ENCODE measurements around the gene IL25.

DNA sequence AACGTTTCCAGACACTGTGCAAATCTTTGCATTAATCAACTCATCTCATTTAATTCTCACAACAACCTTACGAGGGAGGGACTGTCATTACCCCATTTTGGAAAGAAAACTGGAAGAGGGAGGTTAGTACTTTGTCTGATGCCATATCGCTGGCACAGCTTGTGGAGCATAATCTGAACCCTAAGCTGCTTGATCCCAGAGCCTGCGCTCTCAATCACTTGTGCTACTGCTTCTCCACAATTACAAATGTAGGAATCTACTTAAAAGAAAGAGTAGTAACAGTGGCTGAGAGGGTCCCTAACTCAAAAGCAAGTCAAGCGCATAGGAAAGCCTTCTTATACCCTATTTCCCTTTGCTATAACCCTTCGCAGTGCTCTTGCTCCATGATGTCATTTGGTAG lies 10.8 kb upstream of the IL25 start:
- TF ChIP-seq, protein P1, sequence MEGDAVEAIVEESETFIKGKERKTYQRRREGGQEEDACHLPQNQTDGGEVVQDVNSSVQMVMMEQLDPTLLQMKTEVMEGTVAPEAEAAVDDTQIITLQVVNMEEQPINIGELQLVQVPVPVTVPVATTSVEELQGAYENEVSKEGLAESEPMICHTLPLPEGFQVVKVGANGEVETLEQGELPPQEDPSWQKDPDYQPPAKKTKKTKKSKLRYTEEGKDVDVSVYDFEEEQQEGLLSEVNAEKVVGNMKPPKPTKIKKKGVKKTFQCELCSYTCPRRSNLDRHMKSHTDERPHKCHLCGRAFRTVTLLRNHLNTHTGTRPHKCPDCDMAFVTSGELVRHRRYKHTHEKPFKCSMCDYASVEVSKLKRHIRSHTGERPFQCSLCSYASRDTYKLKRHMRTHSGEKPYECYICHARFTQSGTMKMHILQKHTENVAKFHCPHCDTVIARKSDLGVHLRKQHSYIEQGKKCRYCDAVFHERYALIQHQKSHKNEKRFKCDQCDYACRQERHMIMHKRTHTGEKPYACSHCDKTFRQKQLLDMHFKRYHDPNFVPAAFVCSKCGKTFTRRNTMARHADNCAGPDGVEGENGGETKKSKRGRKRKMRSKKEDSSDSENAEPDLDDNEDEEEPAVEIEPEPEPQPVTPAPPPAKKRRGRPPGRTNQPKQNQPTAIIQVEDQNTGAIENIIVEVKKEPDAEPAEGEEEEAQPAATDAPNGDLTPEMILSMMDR (conservative IDR thresholded peaks at IDR 0.05; ENCODE audit: low read length), result no peak
- no peak for TF ChIP-seq EZH2phosphoT487 (IDR thresholded peaks at IDR 0.05; ENCODE audit: borderline replicate concordance)

Measured in Loucy (cell line).